GM21526 (cell line): Measurements from ENCODE around the gene CACNA1I.

ENCODE experiments used
- ATAC-seq: cut with Tn5 transposase; IDR thresholded peaks from one replicate; pipeline ENCODE4 v1.9.1; 2021; ENCODE audit warnings: moderate library complexity; ENCODE audit not compliant: unreplicated experiment, low FRiP score

Gene CACNA1I

GRCh38 chr22:39567135-39567946 lies 3.2 kb upstream of the CACNA1I start:
- ATAC-seq: no peak

GRCh38 chr22:39568278-39568981 lies 2.1 kb upstream of the CACNA1I start:
- ATAC-seq: no peak

GRCh38 chr22:39569066-39569465 lies 1.5 kb upstream of the CACNA1I start:
- ATAC-seq: no peak

DNA sequence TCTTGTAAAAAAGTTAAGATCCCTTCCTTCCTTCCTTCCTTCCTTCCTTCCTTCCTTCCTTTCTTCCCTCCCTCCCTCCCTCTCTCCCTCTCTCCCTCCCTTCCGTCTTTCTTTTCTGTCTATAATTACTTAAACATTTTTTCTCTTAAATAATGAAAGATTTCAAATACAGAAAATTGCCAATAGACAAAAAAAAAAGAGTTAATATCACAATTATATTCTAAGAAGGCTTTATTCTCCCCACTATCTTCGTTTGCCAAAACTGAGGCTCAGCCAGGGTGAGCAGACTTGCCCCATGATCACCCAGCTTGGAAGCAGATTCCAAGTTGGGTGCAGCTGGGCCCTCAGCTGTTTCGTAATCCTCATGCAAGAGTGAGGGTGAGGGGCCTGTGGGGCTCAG lies 327 bp upstream of the CACNA1I start:
- no peak for ATAC-seq

- ATAC-seq: no peak
Measured at GRCh38 chr22:39571538-39571937, 985 bp downstream of the CACNA1I start.

DNA sequence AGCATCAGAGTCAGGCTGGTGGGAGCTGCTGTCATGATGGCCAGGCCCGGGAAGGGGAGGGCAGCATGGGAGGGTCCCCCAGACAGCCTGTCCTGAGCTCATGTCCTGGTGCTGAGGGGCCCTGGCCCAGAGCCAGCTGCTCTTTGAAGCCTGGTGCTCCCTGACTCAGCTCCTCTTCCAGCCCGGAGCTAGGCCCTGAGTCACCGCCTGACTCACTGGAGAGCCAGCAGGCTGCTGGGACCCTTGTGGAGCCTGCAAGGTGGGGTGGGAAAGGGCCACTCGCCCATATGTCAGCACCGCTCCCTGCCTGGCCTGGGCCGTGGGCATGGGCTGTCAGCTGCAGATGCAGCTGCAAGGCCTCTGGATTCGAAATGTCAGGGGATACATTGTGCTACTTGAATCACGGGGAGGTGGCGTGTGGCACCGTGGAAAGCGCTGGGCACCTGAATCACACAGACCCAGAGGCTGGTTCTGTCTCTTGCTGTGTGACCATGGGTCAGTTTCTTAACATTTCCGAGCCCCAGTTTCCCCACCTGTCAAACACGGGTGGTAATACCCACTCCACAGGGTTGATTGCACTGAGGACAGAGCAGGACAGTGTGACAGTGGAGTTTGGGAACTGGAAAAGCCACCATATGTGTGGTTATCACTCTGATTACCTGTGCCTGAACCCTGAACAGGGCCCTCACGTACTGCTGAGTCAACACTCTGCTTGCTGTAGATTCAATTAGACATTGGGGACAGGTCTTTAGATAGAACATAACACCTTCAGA lies 4.4 kb downstream of the CACNA1I start:
- ATAC-seq: no peak

DNA sequence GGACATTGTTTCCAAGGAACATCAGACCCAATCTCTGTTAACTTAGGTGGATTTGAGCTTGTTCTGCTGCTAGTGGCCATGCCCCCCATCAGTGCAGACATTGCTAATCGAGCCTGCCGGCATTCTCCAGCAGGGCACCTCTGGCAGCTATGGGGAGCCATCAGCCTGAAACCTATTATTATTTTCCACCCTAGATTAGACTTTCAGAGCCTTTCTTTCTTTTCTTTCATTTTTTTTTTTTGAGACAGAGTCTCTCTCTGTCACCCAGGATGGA lies 4.9 kb downstream of the CACNA1I start:
- ATAC-seq: no peak

GRCh38 chr22:39576027-39576426 lies 5.5 kb downstream of the CACNA1I start:
- no peak for ATAC-seq

DNA sequence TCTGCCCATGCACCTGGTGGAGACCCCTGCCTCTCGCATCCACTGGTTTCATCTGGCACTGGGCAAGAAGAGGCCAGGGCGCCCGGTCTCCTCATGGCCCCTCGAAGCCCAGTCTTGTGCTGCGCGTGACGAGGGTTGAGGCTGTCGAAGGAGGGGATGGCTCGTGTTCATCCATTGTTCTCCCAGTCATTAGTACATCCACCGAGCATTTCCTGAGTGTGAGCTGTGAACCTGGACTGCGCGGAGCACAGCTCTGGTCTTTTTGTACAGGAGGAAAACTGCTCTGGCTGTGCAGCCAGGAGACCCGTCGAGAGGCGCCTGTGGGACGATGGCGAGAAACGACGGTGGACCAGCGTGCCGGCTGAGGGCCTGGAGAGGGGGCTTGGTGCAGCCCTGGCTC lies 6.8 kb downstream of the CACNA1I start:
- ATAC-seq: no peak

DNA sequence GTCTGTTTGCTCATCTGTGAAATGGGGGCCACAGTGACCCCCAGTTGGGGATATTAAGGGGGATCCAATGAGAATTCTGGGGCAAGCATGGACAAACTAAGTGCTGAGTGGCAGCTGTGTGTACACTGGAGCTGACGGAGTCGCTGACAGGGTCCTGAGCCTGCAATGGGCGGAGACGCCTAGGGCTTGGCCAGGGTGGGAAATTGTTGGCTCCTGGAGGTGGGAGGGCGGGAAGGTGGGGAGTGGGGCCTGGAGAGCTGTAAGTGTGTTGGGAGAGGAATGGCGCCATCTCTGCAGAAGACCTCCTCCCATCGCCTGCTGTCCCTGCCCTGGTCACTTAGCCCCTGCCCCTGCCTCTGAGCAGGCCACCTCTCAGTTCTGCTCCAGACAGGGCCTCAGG lies 7.3 kb downstream of the CACNA1I start:
- no peak for ATAC-seq

DNA sequence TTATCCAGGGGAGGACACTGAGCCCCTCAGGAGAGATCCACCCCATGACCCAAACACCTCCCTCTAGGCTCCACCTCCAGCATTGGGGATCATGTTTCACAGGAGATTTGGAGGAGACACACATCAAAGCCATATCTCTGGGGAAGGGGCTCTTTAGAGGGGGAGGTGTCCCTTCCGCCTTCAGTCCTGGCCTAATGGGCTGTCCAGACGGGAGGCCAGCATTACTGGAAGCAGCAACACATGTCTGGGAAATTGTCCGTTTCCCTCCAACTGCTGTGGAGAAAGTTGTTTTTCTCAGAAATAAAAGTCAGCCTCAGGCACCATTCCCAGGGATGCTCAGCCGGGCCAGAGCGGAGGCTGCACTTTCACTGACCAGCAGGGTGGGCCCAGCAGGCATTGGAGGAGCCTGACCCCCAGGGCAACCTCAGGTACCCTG lies 9.5 kb downstream of the CACNA1I start:
- ATAC-seq: no peak

GRCh38 chr22:39580795-39581194 lies 10.2 kb downstream of the CACNA1I start:
- no peak for ATAC-seq

- ATAC-seq: no peak
Measured at GRCh38 chr22:39581303-39581702, 10.8 kb downstream of the CACNA1I start.

GRCh38 chr22:39583066-39583667 lies 12.6 kb downstream of the CACNA1I start:
- ATAC-seq: no peak

DNA sequence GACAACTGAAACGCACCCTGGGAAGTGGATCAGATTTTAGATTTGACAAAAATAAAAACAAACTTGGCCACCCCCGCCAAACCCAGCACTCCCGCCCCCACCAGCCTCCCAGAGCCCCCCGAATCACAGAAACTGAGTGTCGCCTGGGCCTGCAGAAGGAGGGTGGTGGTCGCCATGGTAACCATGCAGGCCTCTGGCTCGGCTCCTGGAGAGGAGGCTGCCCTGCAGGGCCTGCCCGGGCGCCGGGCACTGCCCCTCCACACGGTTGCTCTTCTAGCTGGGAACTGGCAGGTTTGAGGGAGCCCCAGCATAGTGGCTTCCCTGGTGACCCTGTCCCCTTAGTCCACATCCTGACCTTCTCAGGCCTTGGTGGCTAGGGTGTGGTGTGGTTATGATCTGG lies 19.3 kb downstream of the CACNA1I start:
- no peak for ATAC-seq

DNA sequence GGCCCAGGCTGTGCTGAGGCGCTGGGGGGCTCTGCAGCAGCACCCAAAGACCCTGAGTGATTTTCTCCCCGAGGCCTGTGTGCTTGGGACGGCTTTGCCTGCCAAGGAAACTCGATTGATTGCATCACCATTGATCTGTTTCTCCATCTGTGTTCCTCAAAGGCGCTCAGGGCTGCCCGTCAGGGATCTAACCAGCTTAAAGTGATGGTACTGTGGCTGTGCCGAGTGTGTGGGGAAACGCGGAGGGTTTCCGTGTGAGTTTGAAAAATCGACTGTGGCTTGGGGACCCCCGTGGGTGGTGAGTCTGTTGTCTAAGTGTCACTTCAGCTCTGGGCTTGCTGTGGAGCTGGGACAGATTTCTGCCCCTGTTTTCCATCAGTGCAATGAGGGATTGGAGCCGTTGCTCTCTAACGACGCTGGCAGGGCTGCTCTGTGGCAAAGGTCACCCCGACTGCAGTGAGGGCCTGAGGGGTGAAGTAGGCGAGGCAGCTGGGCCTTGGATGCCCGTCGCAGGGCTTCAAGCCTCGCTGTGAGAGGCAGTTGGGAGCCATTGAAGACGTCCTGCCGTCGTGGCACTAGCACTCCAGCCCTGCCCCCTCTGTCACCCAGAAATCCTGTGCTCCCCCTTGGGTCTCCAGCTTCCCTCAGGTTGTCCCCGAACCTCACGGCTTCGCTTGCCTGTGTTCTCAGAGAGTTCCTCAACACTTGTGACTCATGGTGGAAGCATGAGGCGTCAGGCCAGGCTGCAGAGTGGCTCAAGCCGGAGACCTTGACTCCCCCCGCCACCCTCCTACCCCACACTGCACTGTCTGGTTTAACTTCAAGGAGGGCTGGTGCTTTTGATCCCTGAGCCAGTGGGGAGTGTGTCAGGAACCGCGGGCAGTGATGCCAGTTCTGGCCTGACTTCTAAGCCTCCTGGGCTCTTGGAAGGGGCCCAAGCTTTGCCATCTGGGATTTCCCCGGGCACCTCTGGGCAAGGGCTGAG lies 21.8 kb downstream of the CACNA1I start:
- ATAC-seq: no peak

GRCh38 chr22:39593066-39593930 lies 22.7 kb downstream of the CACNA1I start:
- ATAC-seq: no peak

- ATAC-seq: no peak
Measured at GRCh38 chr22:39593931-39594285, 23.4 kb downstream of the CACNA1I start.

DNA sequence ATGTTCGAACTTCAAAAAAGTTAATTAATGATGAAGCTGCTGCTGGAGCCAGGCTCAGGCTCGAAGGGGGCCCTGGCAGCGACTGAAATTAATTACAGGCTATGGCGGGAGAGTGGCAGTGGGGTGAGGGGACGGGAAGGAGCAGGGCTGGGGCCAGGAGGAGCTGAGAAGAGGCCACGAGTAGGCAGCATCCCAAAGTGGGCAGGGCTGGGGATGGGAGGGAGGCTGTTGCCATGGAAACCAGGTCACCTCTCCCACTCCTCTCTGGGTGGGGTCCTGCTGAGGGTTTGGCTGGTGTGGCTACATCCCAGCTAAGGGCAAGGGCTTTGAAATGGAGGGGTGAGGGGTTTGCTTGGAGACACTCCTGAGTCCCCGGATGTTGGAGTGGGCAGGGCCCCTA lies 23.9 kb downstream of the CACNA1I start:
- no peak for ATAC-seq
